HG02885 (cell line): ENCODE data around the gene DIO3.
"Not testable (repeated sequence)": the region's sequence is repeated elsewhere in the genome, so short reads cannot be mapped to it uniquely, and the experiment has no call there.

Source experiments
- ATAC-seq: cut with Tn5 transposase; IDR thresholded peaks from one replicate; pipeline ENCODE4 v1.9.1; 2021; ENCODE audit warnings: mild to moderate bottlenecking; ENCODE audit not compliant: unreplicated experiment, poor library complexity

The DIO3 gene

GRCh38 chr14:101540481-101541462, 20.5 kb upstream of the DIO3 start:
- no peak for ATAC-seq

- no peak for ATAC-seq
Measured at GRCh38 chr14:101542391-101542790, 18.9 kb upstream of the DIO3 start.

GRCh38 chr14:101543814-101544213, 17.5 kb upstream of the DIO3 start:
- no peak for ATAC-seq

- no peak for ATAC-seq
Measured at GRCh38 chr14:101544550-101544949, 16.7 kb upstream of the DIO3 start.

- no peak for ATAC-seq
Measured at GRCh38 chr14:101546706-101547105, 14.6 kb upstream of the DIO3 start.

GRCh38 chr14:101547107-101547738, 14.1 kb upstream of the DIO3 start:
- no peak for ATAC-seq

GRCh38 chr14:101547961-101548669, 13.2 kb upstream of the DIO3 start:
- no peak for ATAC-seq

GRCh38 chr14:101548710-101549109, 12.6 kb upstream of the DIO3 start:
- ATAC-seq, result no peak

GRCh38 chr14:101549154-101549553, 12.1 kb upstream of the DIO3 start:
- ATAC-seq, result no peak

GRCh38 chr14:101550202-101550912, 10.9 kb upstream of the DIO3 start:
- ATAC-seq, result not testable (repeated sequence)

- ATAC-seq, result no peak
Measured at GRCh38 chr14:101551729-101552595, 9.3 kb upstream of the DIO3 start.

- ATAC-seq, result no peak
Measured at GRCh38 chr14:101552786-101553231, 8.5 kb upstream of the DIO3 start.

GRCh38 chr14:101553393-101553792, 7.9 kb upstream of the DIO3 start:
- no peak for ATAC-seq

GRCh38 chr14:101553931-101554330, 7.4 kb upstream of the DIO3 start:
- ATAC-seq, result no peak

GRCh38 chr14:101554991-101555668, 6.2 kb upstream of the DIO3 start:
- no peak for ATAC-seq

- ATAC-seq, result not testable (repeated sequence)
Measured at GRCh38 chr14:101555669-101556043, 5.6 kb upstream of the DIO3 start.

- ATAC-seq, result no peak
Measured at GRCh38 chr14:101556131-101556530, 5.2 kb upstream of the DIO3 start.

GRCh38 chr14:101556566-101557320, 4.6 kb upstream of the DIO3 start:
- ATAC-seq, result no peak
